Thoracic aorta (tissue), 2 donors: ENCODE measurements around the gene CTLA4. TPM values are rescaled to one million over a fixed set of nuclear protein-coding genes. Genes with fewer than 3 reads are reported as not detected.

Experiments
- ATAC-seq: fragments of 150-250 bp; one replicate; pipeline ENCODE4 v1.8.0; 2017; ENCODE audit warnings: low read depth; ENCODE audit not compliant: insufficient number of reproducible peaks, low FRiP score
- DNase-seq: peaks from one replicate; pipeline ENCODE4 v3.0.0-alpha.2; 2020; ENCODE audit warnings: low spot score
- H3K27ac ChIP-seq, 2 donors: fragments of 200-600 bp; sonication (generic); 1 replicate in 1 of 2; 2 replicates in 1 of 2; pipeline ENCODE4 v1.5.1; 2016; ENCODE audit warnings: mild to moderate bottlenecking in 2 of 2, moderate library complexity in 2 of 2
- H3K27me3 ChIP-seq: fragments of 200-600 bp; sonication (generic); replicated peaks from 2 replicates; pipeline ENCODE4 v1.6.0; 2016; ENCODE audit warnings: mild to moderate bottlenecking; ENCODE audit not compliant: insufficient read depth
- H3K36me3 ChIP-seq: fragments of 200-600 bp; sonication (generic); one replicate; pipeline ENCODE4 v1.5.1; 2016
- H3K4me1 ChIP-seq, 2 donors: fragments of 200-600 bp; sonication (generic); 1 replicate in 1 of 2; 2 replicates in 1 of 2; pipeline versions ENCODE4 v1.5.1 to v1.6.0; 2016; ENCODE audit warnings: low read depth in 2 of 2, mild to moderate bottlenecking in 1 of 2; ENCODE audit not compliant: control insufficient read depth in 1 of 2
- H3K4me3 ChIP-seq: fragments of 200-600 bp; sonication (generic); 2 replicates; pipeline ENCODE4 v1.5.1; 2016; ENCODE audit warnings: mild to moderate bottlenecking
- H3K9me3 ChIP-seq: fragments of 200-600 bp; sonication (generic); 2 replicates; pipeline ENCODE4 v1.5.1; 2016
- CTCF ChIP-seq: fragments of 200-600 bp; sonication (generic); IDR thresholded peaks from one replicate; pipeline ENCODE4 v1.5.1; 2019; ENCODE audit warnings: antibody characterized with exemption
- total RNA-seq, 2 donors: library from RNA; depleted of rRNA; stranded (reverse); fragments of >200 nt; gene quantifications; one replicate each; pipeline versions ENCODE4 v1.1.0 to v1.2.3, GENCODE V29; 2016

CTLA4 gene
- total RNA-seq, 2 donors from 2014 or later = 1.4 TPM; not detected in 1

GRCh38 chr2:203823173-203823572, 44.4 kb upstream of the CTLA4 start:
- H3K36me3 ChIP-seq = no peaks in the 10 kb centered on the region
- H3K27ac ChIP-seq = no peak overlapping the region
- no peaks in the 10 kb centered on the region for H3K27me3 ChIP-seq
- DNase-seq = no peak
- no peak for ATAC-seq
- H3K4me3 ChIP-seq = no peak overlapping the region
- no peaks in the 10 kb centered on the region for H3K4me1 ChIP-seq
- no peak for TF ChIP-seq CTCF
- no peaks in the 10 kb centered on the region for H3K9me3 ChIP-seq

DNA sequence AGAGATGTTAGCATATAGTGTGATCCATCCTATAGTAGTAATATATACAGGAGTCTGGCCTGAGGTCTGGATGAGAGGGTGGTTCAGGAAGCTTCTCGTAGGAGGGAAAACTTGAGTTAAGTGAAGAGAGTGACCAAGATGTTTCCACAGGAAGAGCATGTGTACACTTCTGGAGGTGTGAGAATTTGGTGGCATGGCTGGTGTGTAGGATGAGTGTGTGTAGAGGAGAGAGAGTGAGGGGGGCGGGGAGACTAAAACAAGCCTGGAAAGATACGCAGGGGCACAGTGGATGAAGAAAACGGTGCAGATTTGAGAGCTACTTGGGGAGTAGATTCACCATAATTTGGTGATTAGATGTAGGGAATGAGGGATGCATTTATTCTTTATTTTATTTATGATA, 43.5 kb upstream of the CTLA4 start:
- H3K27me3 ChIP-seq = no peaks in the 10 kb centered on the region
- no peak overlapping the region for H3K4me3 ChIP-seq
- H3K9me3 ChIP-seq = no peaks in the 10 kb centered on the region
- H3K27ac ChIP-seq = no peak overlapping the region
- no peak for DNase-seq
- ATAC-seq = no peak
- TF ChIP-seq CTCF = no peak
- no peaks in the 10 kb centered on the region for H3K36me3 ChIP-seq
- H3K4me1 ChIP-seq = no peaks in the 10 kb centered on the region

GRCh38 chr2:203824603-203825002, 43.0 kb upstream of the CTLA4 start:
- H3K4me1 ChIP-seq = no peaks in the 10 kb centered on the region
- ATAC-seq (no peak), DNase-seq (no peak)
- no peaks in the 10 kb centered on the region for H3K36me3 ChIP-seq
- H3K27ac ChIP-seq = no peak overlapping the region
- H3K9me3 ChIP-seq = no peaks in the 10 kb centered on the region
- H3K27me3 ChIP-seq = no peaks in the 10 kb centered on the region
- H3K4me3 ChIP-seq = no peak overlapping the region
- no peak for TF ChIP-seq CTCF

GRCh38 chr2:203826704-203827103, 40.9 kb upstream of the CTLA4 start:
- no peaks in the 10 kb centered on the region for H3K27me3 ChIP-seq

DNA sequence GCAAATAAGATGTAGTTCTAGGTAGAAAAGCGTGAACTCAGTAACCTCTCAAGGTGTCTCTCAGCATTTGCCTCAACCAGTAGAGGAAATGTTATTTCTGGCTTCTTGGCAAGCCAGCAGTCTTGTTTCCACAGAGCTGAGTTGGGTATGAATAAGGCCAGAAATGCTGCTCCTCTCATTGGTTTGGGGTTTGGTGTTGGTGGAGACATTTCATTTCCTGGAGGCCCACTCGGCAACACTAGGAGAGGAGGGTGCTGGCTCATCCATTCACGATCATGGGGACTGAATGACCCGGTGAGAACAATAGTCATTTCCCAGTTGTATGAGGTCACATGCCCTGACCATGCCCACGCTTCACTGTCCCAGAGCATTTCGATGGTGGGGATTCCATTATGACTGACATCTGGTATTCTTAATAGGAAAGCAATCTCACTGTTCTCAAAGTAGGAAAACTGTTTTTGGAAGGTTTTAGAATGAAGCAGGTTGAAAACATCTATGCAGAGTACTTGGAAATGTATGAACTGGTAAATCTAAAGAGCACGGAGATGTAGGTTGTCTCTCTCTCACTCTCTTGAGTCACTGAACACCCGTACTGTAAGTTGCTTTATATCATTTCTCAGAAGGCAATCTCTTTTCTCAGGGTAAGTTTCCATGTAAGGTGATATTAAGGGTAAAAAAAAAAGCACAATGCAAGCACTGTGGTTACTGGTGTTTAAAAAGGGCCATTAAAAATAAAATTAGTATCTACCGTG, 37.1 kb upstream of the CTLA4 start:
- no peak overlapping the region for H3K4me3 ChIP-seq
- no peak for DNase-seq
- no peak overlapping the region for H3K27ac ChIP-seq
- no peaks in the 10 kb centered on the region for H3K36me3 ChIP-seq
- no peaks in the 10 kb centered on the region for H3K9me3 ChIP-seq
- TF ChIP-seq CTCF = no peak
- H3K4me1 ChIP-seq = no peaks in the 10 kb centered on the region
- H3K27me3 ChIP-seq = no peaks in the 10 kb centered on the region
- no peak for ATAC-seq

More at GRCh38 chr2:203826704-203827103, 40.9 kb upstream of the CTLA4 start:
- TF ChIP-seq CTCF = no peak
- no peak overlapping the region for H3K27ac ChIP-seq
- H3K4me1 ChIP-seq = no peaks in the 10 kb centered on the region
- ATAC-seq = no peak
- H3K36me3 ChIP-seq = no peaks in the 10 kb centered on the region
- no peak overlapping the region for H3K4me3 ChIP-seq
- no peaks in the 10 kb centered on the region for H3K9me3 ChIP-seq
- DNase-seq = no peak
